Fibroblast of skin of abdomen (primary cell): ENCODE data around the gene POLDIP3.
"Not testable (repeated sequence)": the region's sequence is repeated elsewhere in the genome, so short reads cannot be mapped to it uniquely, and the experiment has no call there.

Experiments
- DNase-seq: peaks from one replicate; pipeline ENCODE4 v3.0.0-alpha.2; 2013

The POLDIP3 gene

DNA sequence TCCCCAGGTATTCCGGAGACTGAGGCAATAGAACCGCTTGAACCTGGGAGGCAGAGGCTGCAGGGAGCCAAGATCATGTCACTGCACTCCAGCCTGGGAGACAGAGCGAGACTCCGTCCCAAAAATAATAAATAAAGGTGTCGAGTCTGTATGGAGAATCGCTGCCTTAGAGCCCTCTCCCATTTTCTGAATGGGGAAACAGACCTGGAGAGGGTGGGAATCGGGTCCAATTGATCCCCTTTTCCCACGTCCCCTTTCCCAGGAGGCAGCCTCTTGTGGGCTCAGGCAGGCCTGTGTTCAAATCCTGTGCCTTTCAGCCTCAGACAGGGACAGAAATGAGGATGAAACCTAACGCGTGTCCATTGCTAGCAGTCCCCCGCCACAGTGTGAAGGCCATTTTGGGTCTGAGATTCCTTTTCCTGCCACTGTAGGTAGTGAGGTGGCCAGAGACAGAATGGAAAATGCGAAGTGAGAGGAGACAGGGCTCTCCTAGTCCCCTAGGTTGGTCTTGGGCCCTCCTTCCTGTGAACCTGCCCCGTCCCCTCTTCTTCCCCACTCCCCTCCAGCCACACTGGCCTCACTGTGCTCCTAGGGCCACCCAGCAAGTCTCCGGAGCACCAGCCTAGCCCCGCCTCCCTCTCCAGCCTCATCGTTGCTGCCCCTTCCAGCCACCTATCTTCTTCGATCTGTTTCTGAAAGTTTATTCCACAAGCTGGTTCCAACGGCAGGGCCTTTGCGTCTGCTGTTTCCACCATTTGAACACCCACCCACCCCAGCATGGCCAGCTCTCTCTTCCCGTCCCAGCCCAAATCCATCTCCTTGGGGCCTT is 2.7 kb upstream of the POLDIP3 start:
- DNase-seq, result no peak

DNA sequence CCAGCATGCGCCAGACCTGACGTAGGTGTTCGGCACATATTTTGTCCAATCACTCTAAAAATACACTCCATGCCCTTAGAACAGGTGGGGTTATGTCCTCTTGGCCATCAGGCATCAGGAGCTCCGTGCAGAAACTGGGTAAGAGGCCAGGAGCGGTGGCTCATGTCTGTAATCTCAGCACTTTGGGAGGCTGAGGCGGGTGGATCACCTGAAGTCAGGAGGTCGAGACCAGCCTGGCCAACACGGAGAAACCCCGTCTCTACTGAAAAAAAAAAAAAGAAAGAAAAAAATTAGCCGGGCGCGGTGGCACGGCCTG is 1.1 kb upstream of the POLDIP3 start:
- DNase-seq, result not testable (repeated sequence)

DNA sequence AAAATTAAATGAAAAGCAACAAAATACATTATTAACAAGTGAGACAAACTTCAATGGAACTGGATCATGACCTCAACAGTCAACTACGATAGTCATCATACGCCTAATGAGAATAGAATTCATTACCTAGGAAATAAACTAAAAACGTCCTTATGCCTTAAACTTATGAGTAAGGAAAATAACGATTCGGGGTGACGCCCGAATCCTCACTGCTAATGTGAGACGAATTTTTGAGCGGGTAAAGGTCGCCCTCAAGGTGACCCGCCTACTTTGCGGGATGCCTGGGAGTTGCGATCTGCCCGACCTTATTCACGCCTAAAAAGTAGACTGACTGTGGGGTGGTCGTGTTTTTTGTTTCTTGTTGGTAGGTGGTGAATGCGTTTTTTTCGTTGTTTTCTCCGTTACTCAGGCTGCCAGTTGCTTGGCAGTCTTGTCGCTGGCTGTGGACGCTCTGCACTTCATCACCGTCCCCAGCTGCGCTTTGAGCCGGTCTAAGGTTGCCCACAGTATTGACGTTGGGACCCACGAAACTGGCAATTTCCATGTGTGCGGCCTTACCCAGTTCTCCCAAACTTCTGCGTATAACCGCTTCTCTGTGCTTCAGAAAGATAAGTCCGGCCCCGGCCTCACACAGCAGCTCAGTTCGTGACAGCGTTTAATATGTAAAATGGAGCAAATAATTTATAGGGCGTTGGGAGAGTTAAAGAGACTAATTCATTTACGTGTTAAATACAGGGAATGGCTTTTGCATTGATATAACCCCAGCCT is 593 bp upstream of the POLDIP3 start:
- DNase-seq, result peak; percentile 100

DNA sequence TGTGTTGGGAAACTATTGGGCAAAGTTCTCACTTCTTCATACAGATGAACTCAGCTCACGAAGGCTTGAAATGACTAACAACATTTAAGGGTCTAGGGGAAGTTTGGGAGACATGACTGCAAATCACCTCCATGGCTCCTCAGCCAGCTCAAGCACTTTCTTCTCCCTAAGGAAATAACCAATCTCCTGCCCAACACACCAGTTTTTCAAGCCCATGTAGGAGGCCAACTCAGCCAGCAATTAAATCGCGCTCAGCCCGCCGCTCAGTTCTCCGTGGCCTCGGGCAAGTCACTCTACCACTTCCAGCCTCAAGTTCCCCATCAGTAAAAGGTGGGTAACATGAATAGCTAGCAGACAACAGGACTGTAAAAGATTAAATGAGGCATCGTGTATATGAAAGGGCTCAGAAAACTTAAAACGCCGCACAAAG is 796 bp downstream of the POLDIP3 start:
- no peak for DNase-seq

- no peak for DNase-seq
Observed at GRCh38 chr22:42612336-42612735, 2.3 kb downstream of the POLDIP3 start.

DNA sequence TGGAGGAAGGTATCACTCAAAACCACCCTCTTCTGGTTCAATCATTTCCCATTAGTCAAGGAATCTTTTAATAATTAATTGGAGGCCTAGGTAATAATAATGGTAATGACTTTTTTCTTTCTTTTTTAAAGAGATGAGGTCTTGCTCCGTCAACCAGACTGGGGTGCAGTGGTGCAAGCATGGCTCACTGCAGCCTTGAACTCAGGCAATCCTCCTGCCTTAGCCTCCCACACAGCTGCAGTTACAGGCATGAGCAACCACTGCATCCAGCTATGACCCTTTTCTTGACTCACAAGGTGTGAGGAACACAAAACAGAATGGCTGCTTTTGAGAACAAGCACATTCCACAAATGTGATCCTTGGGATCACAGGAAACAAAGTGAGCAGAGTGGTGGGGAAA is 3.6 kb downstream of the POLDIP3 start:
- DNase-seq, result no peak

- no peak for DNase-seq
Observed at GRCh38 chr22:42610186-42610585, 4.5 kb downstream of the POLDIP3 start.

DNA sequence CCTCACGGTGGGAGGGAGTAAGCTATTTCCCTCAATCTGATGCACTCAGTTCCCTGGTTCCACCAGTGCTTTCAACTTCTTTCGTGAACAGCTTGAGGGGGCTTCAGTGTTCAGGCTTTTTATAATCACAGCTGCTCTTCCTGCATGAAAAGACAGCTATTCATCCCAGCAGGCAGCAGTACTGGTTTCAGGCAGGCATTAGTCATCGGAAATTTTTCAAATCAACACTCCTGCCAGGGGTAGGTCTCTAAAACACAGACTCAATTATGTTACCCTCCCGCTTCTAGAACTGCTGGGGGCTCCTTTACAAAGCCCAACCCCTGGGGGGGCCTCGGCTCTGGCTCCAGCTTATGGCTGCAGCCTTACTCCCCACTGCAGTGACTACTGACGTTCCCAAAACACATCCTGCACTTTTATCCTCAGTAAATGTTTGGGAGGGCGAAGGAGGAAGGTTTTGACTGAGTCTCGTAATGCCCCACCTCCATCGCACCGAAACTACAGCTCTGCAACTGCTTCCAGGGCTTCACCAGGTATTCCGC is 5.8 kb downstream of the POLDIP3 start:
- DNase-seq, result peak; percentile 73

DNA sequence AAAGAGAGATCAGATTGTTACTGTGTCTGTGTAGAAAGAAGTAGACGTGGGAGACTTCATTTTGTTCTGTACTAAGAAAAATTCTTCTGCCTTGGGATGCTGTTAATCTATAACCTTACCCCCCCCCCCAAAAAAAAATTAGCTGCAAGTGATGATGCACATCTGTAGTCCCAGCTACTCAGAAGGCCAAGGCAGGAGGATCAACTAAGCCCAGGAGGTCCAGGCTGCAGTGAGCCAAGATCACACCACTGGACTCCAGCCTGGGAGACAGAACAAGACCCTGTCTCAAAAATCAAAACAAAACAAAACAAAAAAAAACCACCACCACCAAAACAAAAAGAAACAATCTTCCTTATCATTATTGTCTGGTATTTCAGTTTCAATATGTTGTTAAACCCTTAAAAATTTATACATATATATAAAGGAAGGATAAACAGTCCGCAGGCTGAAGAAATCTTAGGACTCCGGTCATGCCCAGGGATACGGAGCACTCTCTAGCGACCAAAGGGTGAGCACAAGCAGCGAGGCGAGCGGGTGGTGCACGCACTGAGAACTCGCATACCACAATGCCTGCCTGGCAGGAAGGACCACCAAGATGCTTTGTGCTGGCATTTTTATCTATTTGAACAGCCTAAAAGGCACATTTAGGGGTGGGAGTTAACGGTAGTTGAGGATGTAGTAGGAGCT is 6.4 kb downstream of the POLDIP3 start:
- DNase-seq, result no peak

DNA sequence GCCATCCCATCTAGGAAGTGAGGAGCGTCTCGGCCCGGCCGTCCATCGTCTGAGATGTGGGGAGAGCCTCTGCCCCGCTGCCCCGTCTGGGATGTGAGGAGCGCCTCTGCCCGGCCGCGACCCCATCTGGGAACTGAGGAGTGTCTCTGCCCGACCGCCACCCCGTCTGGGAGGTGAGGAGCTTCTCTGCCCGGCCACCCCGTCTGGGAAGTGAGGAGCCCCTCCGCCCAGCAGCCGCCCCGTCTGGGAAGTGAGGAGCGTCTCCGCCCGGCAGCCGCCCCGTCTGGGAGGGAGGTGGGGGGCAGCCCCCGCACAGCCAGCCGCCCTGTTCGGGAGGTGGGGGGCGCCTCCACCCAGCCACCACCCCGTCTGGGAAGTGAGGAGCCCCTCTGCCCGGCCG is 7.0 kb downstream of the POLDIP3 start:
- DNase-seq, result not testable (repeated sequence)

DNA sequence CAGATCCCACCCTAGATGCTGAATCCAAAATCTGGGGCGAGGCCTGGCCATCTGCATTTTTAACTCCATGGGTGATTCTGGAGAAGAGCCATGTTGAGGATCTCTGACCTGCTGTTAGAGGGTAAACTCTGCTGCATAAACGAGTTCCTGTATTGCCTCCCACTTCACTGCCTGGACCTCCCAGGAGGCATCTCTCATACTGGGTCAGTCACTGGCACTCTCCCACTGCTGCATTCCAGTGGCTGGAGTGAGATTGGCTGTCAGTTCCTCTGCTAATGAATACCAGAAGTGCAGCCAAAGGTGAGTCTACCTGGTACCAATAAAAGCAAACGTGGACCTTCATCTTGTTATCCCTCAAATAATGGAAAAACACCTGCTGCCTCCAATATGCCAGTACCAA is 10.3 kb downstream of the POLDIP3 start:
- peak; percentile 41 for DNase-seq

- no peak for DNase-seq
Observed at GRCh38 chr22:42603427-42603826, 11.3 kb downstream of the POLDIP3 start.

DNA sequence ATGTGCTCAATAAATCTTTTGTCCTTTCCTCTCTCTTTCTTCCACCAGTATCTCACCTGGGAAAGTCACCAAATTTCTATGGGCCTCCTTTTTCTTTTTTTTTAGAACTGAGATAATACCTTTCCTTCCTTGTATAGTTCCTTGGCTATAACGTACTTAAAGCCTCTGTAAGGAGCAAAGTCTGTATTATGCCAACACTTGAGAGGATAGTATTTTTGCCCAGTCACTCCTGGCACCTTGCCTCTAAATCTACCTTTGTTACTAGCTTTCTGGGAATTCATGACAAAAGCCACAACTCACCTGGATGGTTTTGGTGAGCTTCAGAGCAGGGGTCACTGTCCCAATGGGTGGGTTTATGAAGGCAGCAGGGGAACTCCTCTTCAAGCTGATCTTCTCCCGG is 12.2 kb downstream of the POLDIP3 start:
- DNase-seq, result no peak

- DNase-seq, result no peak
Observed at GRCh38 chr22:42601879-42602465, 12.7 kb downstream of the POLDIP3 start.

DNA sequence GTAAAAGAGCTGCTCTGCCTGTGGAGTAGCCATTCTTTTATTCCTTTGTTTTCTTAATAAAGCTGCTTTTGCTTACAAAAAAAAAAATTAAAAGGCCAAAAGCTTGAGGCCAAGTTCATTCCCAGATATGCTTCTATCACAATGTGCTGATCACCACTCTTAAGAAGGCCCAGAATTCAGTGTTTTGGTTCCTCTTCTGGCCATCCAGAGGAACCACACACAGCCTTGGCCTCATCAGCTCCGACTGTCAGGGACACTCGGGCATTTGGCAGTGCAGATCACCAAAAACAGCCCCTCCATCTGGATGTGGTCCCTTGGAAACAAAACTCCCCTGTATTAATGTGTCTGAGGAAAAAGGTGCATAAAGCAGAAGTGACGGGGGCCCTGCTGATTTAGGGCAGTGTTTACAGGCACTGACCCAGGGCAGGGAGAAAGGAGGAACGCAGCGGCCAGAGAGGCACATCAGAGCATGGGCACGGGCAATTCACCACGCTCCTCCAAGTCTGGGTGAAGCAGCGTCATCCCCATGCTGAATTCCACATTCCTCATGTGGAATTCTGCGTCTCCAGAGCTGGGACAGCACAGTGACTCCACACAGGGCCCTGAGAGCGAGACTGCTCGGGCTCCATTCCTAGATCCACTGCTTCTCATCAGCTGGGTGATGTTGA is 17.7 kb downstream of the POLDIP3 start:
- DNase-seq, result no peak

- no peak for DNase-seq
Observed at GRCh38 chr22:42596336-42596735, 18.3 kb downstream of the POLDIP3 start.

GRCh38 chr22:42595434-42595833 is 19.2 kb downstream of the POLDIP3 start:
- DNase-seq, result no peak

DNA sequence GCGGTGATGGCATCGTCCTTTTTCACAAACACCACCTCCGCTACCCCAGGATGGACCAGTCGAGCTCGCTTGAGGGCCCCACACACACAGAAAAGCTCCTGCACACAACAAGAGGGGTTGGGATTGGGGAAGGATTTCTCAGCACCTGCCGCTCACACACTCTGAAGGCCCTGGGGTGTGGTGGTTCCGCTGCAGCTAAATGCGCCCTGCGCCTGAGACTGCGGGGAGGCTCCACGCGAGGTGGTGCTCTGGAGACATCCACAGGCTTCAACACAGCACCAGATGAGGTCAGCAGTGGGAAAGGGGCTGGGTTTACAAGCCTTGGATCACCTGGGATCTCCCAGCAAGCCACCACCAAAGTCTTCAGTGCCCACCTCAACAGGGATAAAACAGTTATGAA is 22.7 kb downstream of the POLDIP3 start:
- no peak for DNase-seq

DNA sequence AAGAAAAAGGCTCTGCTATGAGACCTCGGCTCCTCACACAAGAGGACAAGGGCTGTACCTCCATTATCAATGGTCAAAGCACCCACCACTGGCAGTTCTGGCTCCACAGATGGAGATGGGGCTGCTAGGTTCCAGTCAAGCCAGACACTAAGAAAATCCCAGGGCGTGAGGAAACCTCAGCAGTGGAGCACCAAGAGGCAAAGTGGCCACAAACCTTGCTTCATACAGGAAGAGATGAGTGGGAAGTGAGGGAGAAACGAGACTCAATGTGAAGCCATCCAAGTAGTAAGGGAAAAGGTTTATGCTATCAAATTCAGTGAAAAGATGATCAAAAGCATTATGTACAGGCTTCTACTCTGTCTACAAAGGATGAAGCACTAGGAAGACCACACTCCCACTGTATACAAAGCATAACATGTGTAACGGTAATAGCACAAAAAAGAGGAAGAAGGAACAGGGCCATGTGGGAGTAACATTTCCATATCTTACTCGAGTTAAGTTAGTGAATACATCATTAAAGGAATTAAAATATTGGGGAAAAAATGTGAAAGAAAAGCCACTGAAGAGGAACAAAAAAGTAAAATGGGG is 27.0 kb downstream of the POLDIP3 start:
- DNase-seq, result no peak

DNA sequence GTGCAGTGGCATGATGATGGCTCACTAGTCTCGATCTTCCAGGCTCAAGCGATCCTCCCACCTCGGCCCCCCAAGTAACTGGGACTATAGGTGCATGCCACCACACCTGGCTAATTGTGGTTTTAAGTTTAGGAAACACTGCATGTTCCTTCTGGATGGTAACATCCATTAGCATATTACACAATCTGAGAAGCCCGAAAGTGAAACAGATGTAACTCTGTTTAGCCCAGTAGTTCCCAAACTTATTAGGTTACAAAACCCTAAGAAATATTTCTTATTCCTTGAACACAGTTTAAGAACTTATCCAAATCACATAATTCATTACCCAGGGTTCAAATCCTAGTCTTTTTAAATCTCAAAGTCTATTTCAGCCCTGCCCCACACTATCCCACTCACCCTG is 28.3 kb downstream of the POLDIP3 start:
- DNase-seq, result no peak

DNA sequence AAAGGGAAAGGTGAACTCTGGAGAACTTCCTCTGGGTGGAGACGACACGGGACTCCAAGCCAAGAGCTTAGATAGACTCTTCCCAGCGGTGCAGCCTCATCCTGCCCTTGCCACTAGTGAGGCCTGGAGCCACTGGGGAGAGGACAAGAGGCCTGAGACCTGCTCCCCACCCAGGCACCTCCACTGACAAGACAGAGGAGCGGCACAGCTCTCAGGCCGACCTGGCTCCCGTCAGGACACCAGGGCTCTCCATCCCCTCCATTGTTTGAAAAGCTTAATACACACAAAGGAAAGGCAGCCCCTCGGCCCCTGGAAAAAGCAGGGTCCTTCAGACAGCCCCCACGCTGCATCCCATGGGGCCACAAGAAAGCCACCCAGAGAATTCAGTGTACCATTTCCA is 29.6 kb downstream of the POLDIP3 start:
- DNase-seq, result no peak

GRCh38 chr22:42584364-42584940 is 30.2 kb downstream of the POLDIP3 start:
- no peak for DNase-seq
